Mammary epithelial cell (primary cell): ENCODE measurements around the gene RCSD1.

Experiments used
- EZH2 ChIP-seq: IDR thresholded peaks from 2 replicates; pipeline ENCODE4 v1.6.1; 2012; ENCODE audit warnings: low read length, inconsistent platforms, borderline replicate concordance
- TF ChIP-seq, protein P1 (sequence below), 2 donors: IDR thresholded peaks in 1 of 2; conservative IDR thresholded peaks in 1 of 2; 2 replicates each; pipeline ENCODE4 v1.5.1; 2011 to 2012; ENCODE audit warnings: inconsistent platforms in 2 of 2, low read length in 2 of 2, mild to moderate bottlenecking in 2 of 2, control low read depth in 1 of 2, low read depth in 1 of 2; ENCODE audit not compliant: insufficient read depth in 1 of 2; ENCODE audit errors: extremely low read depth in 1 of 2

DNA sequence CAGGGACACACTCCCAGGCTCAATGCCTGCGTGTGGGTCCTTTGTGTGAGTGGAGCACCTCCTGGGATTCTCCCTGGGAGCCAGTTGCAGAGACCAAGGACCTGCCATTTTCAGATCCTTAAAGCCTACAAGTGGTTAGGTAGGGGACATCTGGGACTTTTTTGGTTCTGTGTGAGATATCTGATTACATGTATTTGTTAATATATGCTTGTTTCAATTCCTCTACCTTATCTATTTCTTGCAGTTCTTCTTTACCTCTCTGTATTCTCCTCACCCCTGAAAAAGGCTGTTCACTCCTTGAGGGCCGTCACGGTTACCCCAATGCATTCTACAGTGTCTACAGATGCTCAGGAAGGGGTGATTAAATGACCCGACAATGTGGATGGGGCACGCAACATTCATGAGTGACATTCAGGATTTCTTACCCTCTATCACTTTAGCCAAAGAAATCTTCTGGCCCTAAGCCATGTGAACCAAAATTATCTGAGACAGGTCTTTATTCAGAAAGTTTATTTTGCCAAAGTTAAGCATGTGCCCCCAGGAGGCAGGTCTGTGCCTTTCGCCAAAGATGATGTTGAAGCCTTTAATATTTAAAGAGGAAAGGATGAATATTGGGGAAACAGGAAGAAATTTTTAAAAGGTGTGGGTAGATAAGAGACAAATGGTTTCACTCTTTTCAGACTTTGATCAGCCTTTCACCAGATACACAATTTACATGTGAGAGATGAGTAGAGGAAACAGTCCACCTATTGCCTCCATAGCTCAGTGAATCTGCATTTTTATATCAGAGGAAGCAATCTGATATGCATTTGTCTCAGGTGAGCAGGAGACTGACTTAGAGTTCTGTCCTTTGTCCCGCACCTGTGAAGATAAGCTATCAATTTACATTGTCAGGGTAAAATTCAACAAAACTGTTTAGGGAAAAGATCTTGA lies 47.1 kb downstream of the RCSD1 start:
- TF ChIP-seq, protein P1, sequence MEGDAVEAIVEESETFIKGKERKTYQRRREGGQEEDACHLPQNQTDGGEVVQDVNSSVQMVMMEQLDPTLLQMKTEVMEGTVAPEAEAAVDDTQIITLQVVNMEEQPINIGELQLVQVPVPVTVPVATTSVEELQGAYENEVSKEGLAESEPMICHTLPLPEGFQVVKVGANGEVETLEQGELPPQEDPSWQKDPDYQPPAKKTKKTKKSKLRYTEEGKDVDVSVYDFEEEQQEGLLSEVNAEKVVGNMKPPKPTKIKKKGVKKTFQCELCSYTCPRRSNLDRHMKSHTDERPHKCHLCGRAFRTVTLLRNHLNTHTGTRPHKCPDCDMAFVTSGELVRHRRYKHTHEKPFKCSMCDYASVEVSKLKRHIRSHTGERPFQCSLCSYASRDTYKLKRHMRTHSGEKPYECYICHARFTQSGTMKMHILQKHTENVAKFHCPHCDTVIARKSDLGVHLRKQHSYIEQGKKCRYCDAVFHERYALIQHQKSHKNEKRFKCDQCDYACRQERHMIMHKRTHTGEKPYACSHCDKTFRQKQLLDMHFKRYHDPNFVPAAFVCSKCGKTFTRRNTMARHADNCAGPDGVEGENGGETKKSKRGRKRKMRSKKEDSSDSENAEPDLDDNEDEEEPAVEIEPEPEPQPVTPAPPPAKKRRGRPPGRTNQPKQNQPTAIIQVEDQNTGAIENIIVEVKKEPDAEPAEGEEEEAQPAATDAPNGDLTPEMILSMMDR (conservative IDR thresholded peaks at IDR 0.05 in 1 of 2, IDR thresholded peaks at IDR 0.05 in 1 of 2; ENCODE audit: extremely low read depth in 1 of 2, insufficient read depth in 1 of 2, low read depth in 1 of 2, low read length in 2 of 2): no peak
- no peak for TF ChIP-seq EZH2
